WI38 (cell line): ENCODE results near the gene CXCR2.

Experiments
- H3K4me3 ChIP-seq: 2 replicates; pipeline ENCODE4 v1.5.1; 2011; ENCODE audit warnings: low read depth, mild to moderate bottlenecking, control low read depth, low read length
- CTCF ChIP-seq: IDR thresholded peaks from 2 replicates; pipeline ENCODE4 v1.5.1; 2012; ENCODE audit warnings: low read depth, mild to moderate bottlenecking, control low read depth, low read length

The CXCR2 gene

DNA sequence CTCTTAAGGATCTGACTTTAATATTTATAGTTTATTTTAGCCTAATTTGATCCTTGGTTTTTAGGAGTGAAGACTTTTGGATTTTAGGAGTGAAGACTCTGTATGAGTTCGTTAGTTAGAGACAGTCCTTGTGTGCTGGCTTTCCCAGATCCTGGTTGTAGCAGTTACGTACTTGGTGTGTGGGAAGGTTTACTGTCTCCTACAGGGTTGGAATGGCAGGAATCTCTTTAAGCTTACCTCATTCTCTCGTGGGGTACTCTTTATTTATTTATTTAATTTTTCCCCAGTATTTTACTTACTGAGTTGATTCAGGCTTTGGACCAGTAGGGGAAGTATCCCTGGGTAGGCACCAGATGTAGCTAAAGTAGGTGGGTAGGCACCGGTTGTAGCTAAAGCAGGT, 1.8 kb upstream of the CXCR2 start:
- H3K4me3 ChIP-seq: no peak overlapping the region
- TF ChIP-seq CTCF: no peak

DNA sequence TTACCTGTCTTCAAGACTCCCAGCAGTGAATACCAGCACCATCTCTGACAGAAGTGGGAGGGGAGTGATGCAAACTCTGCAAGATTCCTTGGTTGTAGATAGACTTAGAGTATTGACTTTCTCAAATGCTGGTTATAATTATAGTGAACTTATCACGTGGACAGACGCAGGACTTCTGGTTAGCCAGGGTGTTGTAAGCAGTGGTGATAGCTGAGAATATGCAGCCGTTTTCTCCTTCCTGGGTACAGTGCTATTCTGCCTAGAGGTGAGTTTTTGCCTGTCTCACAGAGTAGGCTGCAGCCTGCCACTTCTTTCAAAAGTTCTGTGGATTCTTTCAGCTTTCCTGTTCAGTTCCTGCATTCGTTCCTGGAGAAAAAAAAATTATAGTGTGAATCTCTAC, 733 bp upstream of the CXCR2 start:
- H3K4me3 ChIP-seq: no peak overlapping the region
- no peak for TF ChIP-seq CTCF

GRCh38 chr2:218127929-218128455, 2.2 kb downstream of the CXCR2 start:
- no peak overlapping the region for H3K4me3 ChIP-seq
- TF ChIP-seq CTCF: no peak

GRCh38 chr2:218128781-218129457, 3.1 kb downstream of the CXCR2 start:
- no peak for TF ChIP-seq CTCF
- no peak overlapping the region for H3K4me3 ChIP-seq

DNA sequence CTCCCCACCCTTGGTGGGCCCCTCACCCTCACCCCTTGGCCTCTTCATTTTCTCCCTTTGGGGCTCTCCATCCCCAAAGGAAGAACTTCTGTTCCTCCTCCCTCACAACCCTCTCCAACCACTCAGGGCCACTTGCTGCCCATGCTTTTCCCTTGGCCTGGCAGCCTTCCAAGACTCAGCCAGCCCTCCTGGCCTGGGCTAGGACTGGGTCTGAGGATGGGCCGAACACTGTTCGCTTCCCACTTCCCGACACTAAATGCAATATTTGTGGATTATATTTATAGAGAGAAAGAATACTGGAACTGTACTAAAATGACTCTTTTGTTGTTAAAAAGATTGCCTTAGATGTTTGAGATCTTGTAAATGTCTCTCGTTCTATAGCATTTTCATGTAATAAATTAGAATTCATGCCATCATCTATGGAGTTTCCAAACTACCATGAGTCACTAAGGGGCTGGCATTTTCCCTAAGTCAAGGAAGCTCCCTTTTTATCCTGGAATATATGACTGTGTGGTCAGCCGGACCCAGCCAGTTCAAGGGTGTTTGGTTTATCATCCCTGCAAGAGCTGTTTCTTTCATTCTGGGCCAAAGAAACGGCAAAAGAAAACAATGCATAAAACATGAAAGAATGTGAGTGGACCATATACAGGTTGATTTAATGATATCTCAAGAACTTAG, 3.8 kb downstream of the CXCR2 start:
- no peak overlapping the region for H3K4me3 ChIP-seq
- no peak for TF ChIP-seq CTCF

GRCh38 chr2:218130377-218130776, 4.5 kb downstream of the CXCR2 start:
- no peak for TF ChIP-seq CTCF
- H3K4me3 ChIP-seq: no peak overlapping the region

- no peak for TF ChIP-seq CTCF
- H3K4me3 ChIP-seq: no peak overlapping the region
Observed at GRCh38 chr2:218130822-218131221, 5.0 kb downstream of the CXCR2 start.
